Measurements from ENCODE around the gene GBE1.

DNA sequence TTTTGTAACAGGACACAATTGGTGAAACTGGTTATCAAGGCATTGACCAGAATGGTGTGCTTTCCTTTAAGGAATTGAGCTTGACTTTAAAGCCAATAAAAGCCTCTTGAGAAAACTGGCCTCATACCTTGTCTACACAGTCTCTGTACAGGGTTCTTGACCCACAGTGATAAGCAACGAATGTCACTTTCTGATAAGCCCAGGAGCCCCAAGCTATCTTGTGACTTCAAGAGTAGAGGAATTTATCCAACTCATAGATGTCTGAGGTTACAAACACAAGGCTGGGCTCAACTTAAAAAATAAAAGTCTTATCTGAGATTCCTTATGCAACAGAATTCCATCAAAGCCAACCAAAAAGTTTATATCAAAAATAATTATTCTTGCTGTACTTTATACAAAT lies 212.1 kb downstream of the GBE1 start:
- TF ChIP-seq, protein P1, sequence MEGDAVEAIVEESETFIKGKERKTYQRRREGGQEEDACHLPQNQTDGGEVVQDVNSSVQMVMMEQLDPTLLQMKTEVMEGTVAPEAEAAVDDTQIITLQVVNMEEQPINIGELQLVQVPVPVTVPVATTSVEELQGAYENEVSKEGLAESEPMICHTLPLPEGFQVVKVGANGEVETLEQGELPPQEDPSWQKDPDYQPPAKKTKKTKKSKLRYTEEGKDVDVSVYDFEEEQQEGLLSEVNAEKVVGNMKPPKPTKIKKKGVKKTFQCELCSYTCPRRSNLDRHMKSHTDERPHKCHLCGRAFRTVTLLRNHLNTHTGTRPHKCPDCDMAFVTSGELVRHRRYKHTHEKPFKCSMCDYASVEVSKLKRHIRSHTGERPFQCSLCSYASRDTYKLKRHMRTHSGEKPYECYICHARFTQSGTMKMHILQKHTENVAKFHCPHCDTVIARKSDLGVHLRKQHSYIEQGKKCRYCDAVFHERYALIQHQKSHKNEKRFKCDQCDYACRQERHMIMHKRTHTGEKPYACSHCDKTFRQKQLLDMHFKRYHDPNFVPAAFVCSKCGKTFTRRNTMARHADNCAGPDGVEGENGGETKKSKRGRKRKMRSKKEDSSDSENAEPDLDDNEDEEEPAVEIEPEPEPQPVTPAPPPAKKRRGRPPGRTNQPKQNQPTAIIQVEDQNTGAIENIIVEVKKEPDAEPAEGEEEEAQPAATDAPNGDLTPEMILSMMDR (optimal IDR thresholded peaks at IDR 0.05 in 1 of 3, IDR thresholded peaks at IDR 0.05 in 1 of 3, conservative IDR thresholded peaks at IDR 0.05 in 1 of 3; ENCODE audit: extremely low read depth in 1 of 3, insufficient read depth in 2 of 3, low read length in 3 of 3): no peak
- no peak for TF ChIP-seq EZH2 (IDR thresholded peaks at IDR 0.05; ENCODE audit: low read length)

All from keratinocyte (primary cell).